Peyer's patch (tissue), 4 donors: ENCODE data around the gene DNAJC5G.

Experiments used
- CTCF ChIP-seq, 6 experiments: fragments of 450-650 bp in 4 of 6; fragments of 200-600 bp in 2 of 6; sonication (generic) in 1 of 6; IDR thresholded peaks; one replicate each; pipeline ENCODE4 v1.5.1; 2017 to 2019; ENCODE audit warnings: antibody characterized with exemption in 6 of 6, mild to moderate bottlenecking in 3 of 6, moderate library complexity in 1 of 6
- POLR2A ChIP-seq, 2 donors: fragments of 450-650 bp; IDR thresholded peaks; one replicate each; pipeline ENCODE4 v1.5.1; 2017; ENCODE audit warnings: antibody characterized with exemption in 2 of 2, mild to moderate bottlenecking in 2 of 2, moderate library complexity in 2 of 2

DNA sequence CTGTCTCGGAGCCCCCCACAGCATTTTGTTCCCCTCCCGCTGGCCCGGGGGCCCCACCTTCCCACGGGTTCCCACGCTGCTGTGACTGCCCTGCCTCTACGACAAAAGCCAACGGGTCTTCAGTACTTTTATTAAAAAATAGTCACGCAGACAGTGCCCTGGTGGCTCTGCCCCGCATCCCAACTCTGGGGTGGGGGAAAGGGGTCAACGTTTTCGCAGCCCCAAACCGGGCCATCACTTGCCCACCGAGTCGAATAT lies 32.0 kb downstream of the DNAJC5G start:
- TF ChIP-seq CTCF (IDR thresholded peaks at IDR 0.05), result no peak
- no peak for TF ChIP-seq POLR2A (IDR thresholded peaks at IDR 0.05)
